RWPE1 (cell line): Measurements from ENCODE around the gene RNASET2.

Source experiments
- CTCF ChIA-PET: fragments of 350-600 bp; sonication (Branson Sonifier 250); formaldehyde crosslinking; extraction: SDS; loops from one replicate; lab custom pipeline; 2021; lab: Yijun Ruan, JAX
- POLR2A ChIA-PET: fragments of 400-600 bp; formaldehyde crosslinking; extraction: SDS; loops from one replicate; lab custom pipeline; 2020; ENCODE audit warnings: antibody characterized with exemption; ENCODE audit not compliant: low non-redundant PET; lab: Yijun Ruan, JAX
- DNase-seq: peaks from one replicate; pipeline ENCODE4 v3.0.0; 2012; ENCODE audit warnings: low spot score
- H3K27ac ChIP-seq: fragments of 450-650 bp; 2 replicates; pipeline ENCODE4 v1.5.1; 2017
- CTCF ChIP-seq: fragments of 450-650 bp; conservative IDR thresholded peaks from 2 replicates; pipeline ENCODE4 v1.5.1; 2017; ENCODE audit warnings: low read depth, mild to moderate bottlenecking

Gene RNASET2

GRCh38 chr6:166956444-166957086 lies at the start of gene RNASET2:
TSS of gene RNASET2 (minus strand) at chr6:166956550. CDS start at chr6:166956182, 368 bp downstream.
- TF ChIP-seq CTCF = no peak
- peak within 1 kb of the TSS; percentile 66 for H3K27ac ChIP-seq
- ChIA-PET CTCF (no interaction called here), POLR2A (interaction anchor here (0.6 to 1.1 kb wide), 2 partner anchors 23 to 329 kb away, joined by 4 to 7 read pairs; no protein-coding TSS in a partner anchor)
- peak; percentile 88 for DNase-seq

GRCh38 chr6:167005350-167006159 lies 49.2 kb upstream of the RNASET2 start:
- no peak overlapping the region for H3K27ac ChIP-seq
- POLR2A ChIA-PET = no interaction called here
- CTCF ChIA-PET = no interaction called here
- TF ChIP-seq CTCF = no peak
- DNase-seq = no peak

- no peak for TF ChIP-seq CTCF
- no peak overlapping the region for H3K27ac ChIP-seq
- ChIA-PET POLR2A (no interaction called here), CTCF (no interaction called here)
- DNase-seq = no peak
These were observed 44.4 kb upstream of the RNASET2 start for GRCh38 chr6:167000759-167001158.

- H3K27ac ChIP-seq = peak overlapping the region; percentile 81
- DNase-seq = no peak
- ChIA-PET CTCF (interaction anchor here (1.6 to 2.1 kb wide), 2 partner anchors 142 to 143 kb away, joined by 4 to 5 read pairs; no protein-coding TSS in a partner anchor), POLR2A (interaction anchor here (0.6 kb wide), 1 partner anchor 12 kb away, joined by 3 read pairs; no protein-coding TSS in a partner anchor)
- no peak for TF ChIP-seq CTCF
These were observed 43.5 kb upstream of the RNASET2 start for GRCh38 chr6:166999884-167000253.

GRCh38 chr6:166999145-166999883 lies 43.0 kb upstream of the RNASET2 start, which contains the start of gene CEP43:
TSS of gene CEP43 (plus strand) at chr6:166999397. CDS start at chr6:166999413, 16 bp downstream.
- peak; percentile 91 for DNase-seq
- TF ChIP-seq CTCF = no peak
- CTCF ChIA-PET = interaction anchor here (0.6 to 2.1 kb wide), 3 partner anchors 9 to 144 kb away, joined by 3 to 5 read pairs (median 4); no protein-coding TSS in a partner anchor
- POLR2A ChIA-PET = interaction anchor here (0.6 kb wide), 1 partner anchor 12 kb away, joined by 3 read pairs; no protein-coding TSS in a partner anchor
- H3K27ac ChIP-seq = peak within 1 kb of the TSS; percentile 81
